Activated T-cell treated with anti-CD3 and anti-CD28 coated beads for 48 hours (primary cell): ENCODE measurements around the gene ATG3.
"Not testable (repeated sequence)": the region's sequence is repeated elsewhere in the genome, so short reads cannot be mapped to it uniquely, and the experiment has no call there.

Experiments used
- DNase-seq: peaks from one replicate; pipeline ENCODE4 v3.0.0-alpha.2; 2020; ENCODE audit warnings: low read depth

The ATG3 gene

GRCh38 chr3:112498914-112499711 is 62.6 kb downstream of the ATG3 start, which contains the start of gene BTLA:
BTLA (minus strand) TSS chr3:112499472; CDS start chr3:112499358, 114 bp downstream.
- DNase-seq, result no peak

DNA sequence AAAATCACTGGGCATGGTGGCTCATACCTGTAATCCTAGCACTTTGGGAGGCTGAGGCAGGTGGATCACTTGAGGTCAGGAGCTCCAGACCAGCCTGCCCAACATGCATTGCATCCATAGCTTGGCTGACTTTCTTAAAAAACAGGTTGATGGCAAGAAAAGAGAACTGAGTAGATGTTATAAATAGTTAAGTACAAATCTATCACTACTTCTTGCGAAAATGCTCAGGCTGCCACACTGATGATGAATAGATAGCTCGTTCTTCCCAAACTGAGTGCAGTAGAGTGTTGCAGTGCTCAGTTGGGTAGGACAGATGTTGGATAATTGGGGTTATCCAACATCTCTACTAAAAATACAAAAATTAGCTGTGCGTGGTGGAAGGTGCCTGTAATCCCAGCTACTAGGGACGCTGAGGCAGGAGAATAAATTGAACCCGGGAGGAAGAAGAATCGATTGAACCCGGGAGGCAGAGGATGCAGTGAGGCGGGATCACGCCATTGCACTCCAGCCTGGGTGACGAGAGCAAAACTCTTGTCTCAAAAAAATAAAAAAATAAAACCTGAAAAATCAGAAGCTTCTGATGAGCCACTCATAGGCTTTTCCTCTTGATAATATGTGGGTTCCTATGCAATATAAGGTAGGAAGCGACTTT is 63.7 kb downstream of the ATG3 start:
- no peak for DNase-seq

DNA sequence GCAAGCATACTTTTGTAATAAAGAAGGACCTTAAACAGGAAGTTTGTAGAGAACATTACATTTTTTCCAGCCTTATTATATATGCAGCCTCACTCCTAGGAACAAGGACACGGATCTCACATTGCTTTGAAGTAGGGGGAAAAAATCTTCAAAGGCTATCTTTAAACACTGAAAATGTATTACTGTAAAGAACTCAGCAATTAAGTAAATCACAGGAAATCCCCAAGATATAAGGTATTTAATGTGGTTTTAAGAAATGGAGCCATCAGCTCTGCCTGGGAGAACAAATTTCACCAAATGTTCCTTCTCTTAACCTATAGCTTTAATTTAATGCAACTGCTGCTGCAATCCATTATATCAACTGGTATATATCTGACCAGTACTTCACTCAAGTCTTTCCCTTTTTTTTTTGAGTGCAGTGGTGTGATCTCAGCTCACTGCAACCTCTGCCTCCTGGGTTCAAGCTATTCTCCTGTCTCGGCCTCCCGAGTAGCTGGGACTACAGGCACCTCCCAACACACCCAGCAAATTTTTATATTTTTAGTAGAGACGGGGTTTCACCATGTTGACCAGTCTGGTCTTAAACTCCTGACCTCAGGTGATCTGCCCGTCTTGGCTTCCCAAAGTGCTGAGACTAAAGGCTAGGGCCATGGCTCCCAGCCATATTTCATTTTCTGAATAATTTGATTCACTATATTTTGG is 65.2 kb downstream of the ATG3 start:
- no peak for DNase-seq

GRCh38 chr3:112494448-112494767 is 67.4 kb downstream of the ATG3 start:
- DNase-seq, result not testable (repeated sequence)

- DNase-seq, result no peak
Observed at GRCh38 chr3:112492124-112492523, 69.6 kb downstream of the ATG3 start.

DNA sequence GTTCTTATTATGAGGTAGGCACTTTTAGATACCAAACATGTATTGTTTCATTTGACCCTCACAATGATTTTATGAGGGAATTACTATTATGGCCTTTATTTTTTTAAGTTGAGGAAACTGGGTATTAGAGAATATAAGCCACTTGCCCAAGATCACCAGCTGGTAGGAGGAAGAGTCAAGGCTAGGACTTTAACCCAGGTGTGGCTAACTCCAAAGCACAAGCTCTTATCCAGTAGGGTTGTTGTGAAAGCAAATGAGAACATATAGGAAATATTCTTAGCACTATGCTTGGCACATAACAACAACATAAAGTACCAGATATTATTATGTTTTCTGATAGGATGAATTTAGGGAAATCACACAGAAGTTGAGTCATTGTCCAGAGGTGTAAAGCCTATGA is 70.4 kb downstream of the ATG3 start:
- DNase-seq, result no peak

- DNase-seq, result no peak
Observed at GRCh38 chr3:112489674-112490479, 71.9 kb downstream of the ATG3 start.

- DNase-seq, result no peak
Observed at GRCh38 chr3:112486811-112487505, 74.8 kb downstream of the ATG3 start.

GRCh38 chr3:112484352-112484751 is 77.4 kb downstream of the ATG3 start:
- DNase-seq, result no peak

DNA sequence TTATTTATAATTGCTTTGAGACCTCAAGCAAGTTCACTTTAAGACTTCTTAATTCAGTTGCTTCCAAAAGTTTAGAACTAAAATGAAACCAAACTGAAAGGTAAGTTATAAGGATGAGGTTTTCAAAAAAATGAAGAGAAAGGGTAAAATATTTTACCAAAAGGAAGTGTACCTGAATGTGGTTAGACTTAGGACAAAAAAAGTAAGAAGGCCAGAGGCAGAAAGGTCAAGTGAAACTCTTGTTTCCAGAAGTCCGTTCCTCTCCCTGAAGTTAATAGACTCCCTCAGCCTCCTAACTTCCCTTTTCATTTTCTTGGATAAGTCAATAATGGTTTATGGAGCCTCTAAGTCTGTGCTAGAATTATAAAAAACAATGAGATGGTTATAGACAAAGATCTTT is 79.1 kb downstream of the ATG3 start:
- DNase-seq, result no peak
